Measurements from ENCODE around the gene TRPV3.
"Not testable (repeated sequence)": the region's sequence is repeated elsewhere in the genome, so short reads cannot be mapped to it uniquely, and the experiment has no call there.

The TRPV3 gene

DNA sequence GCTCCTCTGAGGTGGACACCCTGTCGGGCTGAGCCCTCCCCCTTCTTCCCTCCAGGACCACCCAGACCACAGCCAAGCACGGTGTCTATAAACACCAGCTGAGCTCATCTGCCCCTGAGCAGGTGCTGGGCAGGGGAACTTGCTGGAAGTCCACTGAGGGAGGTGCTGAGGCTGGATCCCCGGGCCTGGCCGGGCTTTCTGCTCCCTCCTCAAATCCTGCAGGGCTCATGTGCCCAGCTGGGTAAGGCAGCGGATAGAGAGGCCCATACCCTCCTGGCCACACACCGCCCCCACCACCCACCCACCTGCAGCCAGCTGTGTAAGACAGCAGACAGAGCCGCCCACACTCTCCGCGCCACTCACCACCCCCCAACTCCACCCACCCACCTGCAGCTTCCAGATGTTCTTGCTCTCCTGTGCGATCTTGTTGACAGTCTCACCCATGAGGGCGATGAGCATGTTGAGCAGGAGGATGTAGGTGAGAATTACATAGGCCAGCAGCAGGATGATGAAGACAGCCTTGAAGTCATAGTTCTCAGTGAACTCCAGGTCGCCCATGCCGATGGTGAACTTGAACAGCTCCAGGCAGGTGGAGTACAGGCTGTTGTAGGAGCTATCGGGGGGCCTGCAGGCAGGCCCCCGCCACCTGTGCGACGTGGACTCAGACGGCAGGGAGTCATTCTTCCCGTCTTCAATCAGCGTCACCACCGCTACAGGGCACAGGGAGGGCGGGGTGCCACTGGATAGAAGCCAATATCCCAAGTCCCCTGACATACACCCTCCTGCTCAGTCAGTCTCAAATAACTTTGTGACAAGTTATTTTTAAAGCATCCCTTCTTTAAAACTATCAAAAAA, 15.9 kb upstream of the TRPV3 start:
- no peak for DNase-seq (ENCODE audit: low read depth)

DNA sequence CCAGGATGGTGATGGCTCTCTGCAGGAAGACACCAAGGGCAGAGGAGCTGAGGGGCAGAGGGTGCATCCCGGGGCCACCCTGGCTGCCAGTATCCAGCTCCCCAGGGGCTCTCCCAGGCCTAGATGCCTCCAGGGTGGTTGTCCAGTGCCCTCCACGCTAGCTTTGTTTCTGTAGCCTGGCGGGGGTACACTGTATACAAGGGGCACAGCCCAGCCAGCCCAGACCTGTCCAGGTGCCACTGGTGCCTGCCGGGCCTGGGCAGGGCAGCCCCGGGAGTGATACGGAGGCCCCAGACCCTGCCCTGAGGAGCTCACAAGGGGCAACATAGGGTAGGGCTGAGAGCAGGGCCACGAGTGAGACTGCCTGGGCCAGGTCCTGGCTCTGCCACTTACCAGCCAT, 14.6 kb upstream of the TRPV3 start:
- DNase-seq (ENCODE audit: low read depth), result no peak

DNA sequence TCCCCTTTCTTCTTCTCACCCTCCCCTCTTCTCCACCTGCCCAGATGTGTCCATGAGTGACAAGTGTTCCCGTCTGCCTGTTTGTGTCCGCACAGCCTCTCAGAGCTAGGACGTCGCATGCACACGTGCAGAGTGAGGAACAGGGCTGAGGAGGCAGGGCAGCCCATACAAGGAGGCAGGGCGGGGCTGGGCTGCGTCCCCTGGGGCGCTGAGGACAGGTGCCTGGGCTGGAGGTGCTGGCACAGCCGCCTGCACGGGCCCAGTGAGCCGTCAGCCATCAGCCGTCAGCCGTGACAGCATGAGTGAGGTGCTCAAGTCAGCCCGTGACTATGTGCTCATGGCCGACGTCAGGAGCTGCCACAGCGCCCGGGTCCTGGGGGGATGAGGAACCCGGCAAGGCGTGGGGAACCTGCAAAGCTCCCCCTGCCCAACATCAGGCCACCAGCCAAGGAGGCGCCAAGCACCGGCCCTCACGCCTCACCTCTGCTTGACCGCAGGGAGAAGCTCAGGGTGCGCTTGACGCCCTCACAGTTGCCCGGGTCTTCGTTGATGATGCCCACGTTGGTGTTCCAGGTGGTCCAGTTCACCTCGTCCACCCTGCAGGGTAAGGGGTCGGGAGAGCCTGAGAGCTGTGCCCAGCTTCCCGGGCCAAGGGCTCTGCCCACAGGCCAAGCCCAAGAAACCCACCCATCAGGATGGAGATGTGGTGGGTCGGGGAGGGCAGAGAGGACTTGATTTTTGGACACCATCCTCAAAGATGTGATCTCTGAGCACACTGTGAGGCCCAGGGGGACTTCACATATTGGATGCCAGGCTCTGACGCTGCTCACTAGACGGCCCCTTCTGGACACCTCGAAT, 13.7 kb upstream of the TRPV3 start:
- DNase-seq (ENCODE audit: low read depth), result no peak

DNA sequence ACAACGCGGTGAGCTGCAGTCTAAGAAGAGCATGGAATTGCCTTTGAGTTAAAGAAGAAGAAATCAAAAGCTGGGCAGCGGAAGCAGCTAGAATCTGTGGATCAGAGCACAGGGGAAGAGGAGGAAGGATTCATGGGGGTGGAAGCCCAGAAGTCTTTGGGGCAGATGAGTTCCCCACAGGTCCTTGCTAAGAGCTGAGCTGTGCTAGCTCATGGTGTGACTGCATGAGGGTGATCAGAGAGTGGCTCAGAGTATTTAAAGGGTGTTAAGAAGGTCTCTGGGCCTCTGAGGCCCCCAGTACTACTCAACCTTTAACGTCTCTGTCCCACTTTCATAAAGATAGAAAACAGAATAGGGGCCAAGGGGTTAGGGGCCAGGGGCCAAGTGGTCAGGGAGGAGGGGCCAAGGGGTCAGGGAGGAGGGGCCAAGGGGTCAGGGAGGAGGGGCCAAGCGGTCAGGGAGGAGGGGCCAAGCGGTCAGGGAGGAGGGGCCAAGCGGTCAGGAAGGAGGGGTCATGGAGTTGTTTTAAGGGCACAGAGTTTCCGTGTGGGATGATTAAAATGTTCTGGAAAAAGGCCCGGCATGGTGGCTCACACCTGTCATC, 12.0 kb upstream of the TRPV3 start:
- no peak for DNase-seq (ENCODE audit: low read depth)

DNA sequence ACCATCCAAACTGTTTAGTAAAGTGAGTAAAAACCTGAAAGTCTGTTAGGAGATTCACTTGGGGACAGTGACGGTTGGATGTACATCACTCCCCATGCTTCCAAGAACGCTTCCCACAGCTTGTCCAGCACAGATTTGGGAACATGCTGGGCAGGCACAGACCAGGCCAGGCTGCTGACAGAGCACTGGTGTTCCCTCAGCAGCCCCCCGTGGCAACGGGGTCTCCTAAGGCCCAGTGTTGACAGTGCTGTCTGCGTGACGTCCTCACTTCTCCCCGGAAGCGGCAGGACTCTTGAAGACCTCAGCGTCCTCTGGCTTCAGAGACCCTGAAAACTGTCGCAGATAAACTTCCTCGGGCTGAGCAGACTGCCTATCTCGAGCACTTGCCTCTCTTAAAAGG, 8.9 kb upstream of the TRPV3 start:
- no peak for DNase-seq (ENCODE audit: low read depth)

DNA sequence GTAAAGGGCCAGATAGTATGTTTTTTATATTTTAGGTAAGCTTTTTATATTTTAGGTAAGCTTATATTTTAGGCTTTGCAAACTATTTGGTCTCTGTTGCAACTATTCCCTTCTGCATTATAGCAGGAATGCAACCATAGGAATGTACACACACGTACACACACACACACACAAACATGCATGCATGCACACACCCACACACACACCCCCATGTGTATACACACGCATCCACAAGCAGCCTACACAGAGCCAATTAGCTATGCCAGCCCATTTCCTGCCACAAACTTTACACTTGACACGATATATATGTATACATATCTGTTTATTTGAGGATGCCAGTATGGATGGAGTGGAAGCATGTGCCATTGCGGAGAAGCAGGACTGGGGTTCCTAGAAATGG, 7.5 kb upstream of the TRPV3 start:
- no peak for DNase-seq (ENCODE audit: low read depth)

DNA sequence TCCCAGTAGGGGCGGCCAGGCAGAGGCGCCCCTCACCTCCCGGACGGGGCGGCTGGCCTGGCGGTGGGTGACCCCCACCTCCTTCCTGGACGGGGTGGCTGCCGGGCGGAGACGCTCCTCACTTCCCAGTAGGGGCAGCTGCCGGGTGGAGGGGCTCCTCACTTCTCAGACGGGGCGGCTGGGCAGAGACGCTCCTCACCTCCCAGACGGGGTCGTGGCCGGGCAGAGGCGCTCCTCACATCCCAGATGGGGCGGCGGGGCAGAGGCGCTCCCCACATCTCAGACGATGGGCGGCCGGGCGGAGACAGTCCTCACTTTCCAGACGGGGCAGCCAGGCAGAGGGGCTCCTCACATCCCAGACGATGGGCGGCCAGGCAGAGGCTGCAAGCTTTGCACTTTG, 6.6 kb upstream of the TRPV3 start:
- not testable (repeated sequence) for DNase-seq (ENCODE audit: low read depth)

DNA sequence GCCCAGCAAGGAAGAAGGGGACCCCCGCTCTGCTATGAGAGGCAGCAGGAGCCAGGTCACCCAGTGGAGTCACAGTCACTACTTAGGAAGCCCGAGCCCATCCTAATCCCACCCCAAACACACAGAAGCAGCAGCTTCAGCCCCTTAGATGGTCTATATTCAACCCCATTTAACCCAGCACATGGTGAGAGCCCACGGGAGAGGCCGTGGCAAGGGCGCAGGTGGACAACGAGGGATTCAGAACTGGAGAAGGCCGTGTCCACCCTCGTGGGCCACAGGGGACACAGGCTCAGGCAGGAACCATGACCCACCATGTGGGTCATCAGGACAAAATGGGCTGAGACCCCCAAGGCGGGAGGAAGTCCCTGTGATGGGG, 1.6 kb upstream of the TRPV3 start:
- no peak for DNase-seq (ENCODE audit: low read depth)

DNA sequence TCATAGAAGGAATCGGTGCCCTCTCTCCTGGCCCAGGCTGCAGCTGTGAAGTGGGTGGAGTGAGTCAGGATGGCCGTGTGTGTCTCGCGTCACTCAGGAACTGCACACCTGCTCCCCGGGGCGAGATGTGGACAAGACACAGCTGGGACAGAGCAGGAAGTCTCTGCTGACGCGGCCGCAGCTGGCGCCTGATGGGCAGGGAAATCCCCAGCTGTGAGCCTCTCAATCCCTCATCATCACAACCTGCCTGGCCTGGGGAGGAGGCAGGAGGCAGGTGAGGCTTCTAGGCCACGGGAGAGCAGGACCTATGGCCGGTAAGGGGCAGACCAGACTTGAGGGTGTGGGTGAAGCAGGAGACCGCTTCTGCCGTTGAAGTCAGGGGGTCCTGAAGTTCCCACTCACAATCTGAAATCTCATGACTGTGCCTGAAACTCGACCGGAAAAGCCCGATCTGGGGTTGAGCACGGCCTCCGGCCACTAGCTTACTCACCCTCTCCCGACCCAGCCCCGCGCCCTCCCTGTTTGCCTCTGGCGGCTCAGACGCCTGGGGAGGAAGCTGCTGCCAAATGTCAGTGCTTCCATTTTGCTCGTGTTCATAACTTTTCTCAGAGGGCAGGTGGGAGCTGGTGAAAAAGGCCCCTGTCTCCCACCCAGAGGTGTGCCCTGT, 1.1 kb upstream of the TRPV3 start:
- DNase-seq (ENCODE audit: low read depth), result no peak

DNA sequence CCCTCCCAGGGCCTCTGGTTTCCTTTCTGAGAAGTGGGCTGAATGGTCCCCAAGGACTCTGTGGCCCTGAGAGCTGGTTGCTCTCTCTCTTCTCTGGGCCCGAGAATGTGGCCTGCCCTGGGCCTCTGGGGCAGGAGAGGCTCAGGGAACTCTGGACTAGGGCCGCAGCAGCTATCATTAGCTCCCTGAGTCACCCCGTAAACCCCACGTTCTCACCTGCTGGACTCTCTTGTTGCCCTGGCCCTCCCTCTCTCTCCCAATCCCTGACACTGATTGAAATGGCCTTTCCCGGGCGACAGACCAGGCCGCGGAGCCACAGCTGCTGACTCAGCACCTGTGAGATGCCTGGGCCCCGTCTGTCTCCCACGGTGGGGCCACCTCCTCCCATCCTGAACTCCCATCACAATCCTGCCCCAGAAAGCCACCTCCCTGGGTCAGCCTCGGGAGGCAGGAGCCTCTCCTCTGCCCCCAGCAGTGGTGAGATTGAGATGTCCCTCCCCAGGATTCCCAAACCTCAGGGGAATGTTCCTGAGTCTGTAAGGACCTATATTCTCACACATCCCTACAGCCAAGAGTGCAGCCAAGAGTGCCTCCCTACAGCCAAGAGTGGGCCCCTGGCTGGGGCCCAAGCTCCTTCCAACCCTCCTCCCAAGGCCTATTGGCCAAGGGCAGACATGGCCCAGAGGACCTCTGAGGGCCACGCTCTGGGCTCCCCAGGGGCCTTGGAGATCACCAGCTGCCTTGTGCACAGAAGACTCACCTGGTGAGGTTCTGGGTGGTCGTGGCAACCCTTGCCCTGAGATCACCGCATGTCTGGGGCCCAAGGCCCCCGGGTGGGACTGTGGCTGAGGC, 470 bp downstream of the TRPV3 start:
- no peak for DNase-seq (ENCODE audit: low read depth)

DNA sequence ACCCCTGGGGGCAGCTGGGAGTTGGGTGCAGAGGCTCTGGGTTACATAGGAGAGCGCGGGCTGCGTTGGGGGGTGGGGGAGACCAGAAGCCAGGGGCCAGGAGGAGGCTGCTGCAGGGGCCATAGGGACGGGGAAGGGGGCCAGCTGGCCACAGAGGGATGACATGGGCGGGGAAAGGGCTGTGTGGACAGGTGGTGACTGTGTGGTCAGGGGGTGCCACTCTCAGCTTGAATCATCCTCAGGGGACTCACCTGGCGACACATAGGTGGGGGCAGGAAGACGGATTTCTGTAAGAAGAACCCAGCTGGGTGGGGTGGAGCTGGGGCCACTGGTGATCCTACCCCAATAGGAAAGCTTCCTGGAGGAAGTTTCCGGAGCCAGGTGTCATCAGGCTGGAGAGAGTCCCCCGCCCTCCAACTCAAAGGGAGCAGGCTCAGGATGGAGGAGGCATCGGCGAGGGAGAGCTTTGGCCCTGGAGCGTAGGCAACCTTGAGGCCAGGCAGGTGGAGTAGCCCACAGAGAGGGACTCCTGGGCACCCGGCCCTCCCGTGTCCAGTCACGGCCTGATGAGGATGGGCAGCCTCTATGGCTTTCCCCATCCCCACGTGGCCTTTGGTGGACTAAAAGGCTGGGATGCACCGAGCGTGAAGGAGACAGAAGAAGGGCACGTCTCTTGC, 1.2 kb downstream of the TRPV3 start:
- DNase-seq (ENCODE audit: low read depth), result no peak

DNA sequence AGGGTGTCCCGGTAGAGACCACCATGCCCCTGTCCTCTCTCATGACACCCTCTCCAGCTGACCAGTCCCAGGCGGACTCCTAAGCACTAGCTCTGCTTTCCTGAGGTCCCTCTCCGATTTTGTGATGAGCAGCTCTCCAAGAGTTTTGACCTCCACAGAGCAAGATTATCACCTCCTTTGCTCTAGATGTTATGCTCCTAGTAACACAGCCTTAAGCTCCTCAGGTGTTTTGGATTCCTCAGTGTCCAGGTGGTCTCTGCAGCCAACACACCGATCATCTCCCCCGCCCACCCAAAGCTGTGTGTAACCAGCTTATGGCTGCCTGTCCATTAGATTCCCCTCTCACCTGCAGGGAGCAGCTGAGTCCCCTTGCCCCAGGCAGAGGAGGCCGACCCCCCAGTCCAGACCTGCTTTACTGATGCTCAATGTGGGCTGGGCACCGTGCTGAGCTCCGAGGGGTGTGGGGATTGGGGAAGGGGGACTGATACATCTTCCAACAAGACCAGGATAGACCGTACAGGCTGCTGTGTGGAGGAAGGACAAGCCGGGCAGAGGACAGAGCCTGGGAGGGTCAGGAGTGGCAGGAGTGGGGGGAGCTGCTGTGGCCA, 2.3 kb downstream of the TRPV3 start:
- no peak for DNase-seq (ENCODE audit: low read depth)

DNA sequence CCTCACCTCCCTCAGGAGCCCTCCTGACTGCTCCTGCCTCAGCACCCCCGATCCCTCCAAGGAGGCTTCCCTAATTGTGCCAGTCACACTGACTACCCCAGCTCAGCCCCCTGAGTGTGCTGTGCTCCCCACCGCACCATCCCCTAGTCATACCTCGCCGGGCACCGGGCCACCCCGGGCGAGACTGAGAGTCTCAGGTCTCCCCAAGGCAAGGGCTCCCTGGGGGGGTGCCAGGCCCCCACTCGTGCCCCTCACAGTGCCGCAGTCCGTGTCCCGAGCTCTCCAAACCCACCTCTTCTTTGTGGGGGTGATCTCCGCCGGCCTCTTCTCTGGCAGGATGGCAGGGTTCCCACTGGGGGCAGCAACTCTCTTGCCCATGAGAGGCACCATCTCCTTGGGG, 3.2 kb downstream of the TRPV3 start:
- DNase-seq (ENCODE audit: low read depth), result no peak

DNA sequence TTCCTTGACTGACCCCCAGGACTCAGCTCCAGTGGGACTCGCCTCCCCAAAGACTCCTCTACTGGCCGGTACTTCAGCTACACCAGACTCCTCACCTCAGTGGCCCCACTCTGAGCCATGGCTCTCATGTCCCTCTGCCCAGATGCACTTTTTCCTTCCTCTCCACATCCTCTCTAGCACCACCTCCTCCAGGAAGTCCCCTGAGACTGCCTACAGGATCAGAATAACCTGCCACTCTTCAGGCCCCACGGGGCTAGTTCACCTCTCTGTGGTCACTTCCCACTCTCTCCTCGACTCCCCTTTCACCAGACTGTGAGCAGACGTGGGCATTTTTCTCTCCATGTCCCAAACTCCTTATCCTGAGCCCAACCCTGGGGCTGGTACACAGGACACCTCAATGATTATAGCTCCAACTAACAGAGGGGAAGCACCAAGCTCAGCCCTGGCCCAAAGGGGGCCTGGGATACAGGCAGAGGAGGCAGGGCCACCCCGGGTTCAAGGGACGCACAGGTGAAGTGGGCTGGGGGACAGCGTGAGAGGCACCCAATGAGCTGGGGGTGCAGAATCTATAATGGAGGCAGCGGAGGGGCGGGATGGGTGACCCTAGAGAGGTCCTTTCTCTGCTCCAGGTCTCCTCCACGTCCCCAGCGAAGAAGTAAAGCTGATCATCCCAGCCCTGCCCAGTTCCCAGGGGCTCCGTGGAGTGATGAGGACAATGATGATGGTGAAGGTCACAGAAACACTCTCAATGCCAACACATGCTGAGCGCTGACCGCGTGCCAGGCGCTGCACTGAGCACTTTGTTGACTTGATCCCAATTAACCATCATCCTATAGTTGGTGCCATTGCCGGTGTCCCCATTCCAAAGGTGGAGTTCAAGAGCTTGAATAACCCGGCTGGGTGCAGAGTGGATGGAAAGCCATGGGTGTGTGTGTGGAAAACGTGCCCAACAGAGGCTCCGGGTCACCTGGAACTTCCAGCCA, 3.9 kb downstream of the TRPV3 start:
- DNase-seq (ENCODE audit: low read depth), result no peak

DNA sequence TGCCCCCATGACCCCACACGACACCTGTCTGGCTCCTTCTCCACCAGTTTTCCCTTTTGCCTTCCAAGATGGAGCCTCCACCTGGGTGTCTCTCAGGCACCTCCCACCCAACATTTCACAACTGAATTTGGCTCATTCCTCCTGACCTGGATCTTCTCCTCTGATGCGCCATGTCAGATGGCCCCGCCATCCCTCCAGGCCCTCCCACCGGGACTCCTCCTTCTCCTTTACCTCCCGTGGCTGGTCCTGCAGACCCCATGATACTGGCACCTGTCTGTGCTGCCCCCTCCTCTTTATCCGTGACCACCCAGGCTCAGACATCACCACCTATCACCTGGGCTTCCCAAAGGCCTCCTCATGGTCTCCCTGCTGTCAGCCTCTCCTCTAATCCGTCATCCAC, 4.7 kb downstream of the TRPV3 start:
- no peak for DNase-seq (ENCODE audit: low read depth)

DNA sequence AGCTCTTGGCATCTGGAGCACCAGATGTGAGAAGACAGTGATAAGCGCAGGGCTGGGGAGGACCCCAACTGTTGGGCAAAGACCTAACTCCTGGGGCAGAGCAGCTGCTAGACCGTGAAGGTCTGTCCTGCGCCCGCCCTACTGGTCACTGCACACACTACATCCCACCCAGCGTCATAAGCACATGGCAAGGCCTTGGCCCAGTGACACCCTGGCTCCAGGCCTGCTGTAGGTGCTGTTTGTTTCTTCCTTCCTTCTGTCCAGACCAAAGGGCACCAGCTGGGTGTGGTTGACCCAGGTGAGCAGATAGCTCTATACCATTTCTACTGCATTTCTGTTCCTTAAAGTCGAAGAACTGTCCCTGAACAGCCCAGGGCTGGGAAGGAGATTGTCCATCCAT, 6.4 kb downstream of the TRPV3 start:
- DNase-seq (ENCODE audit: low read depth), result no peak

DNA sequence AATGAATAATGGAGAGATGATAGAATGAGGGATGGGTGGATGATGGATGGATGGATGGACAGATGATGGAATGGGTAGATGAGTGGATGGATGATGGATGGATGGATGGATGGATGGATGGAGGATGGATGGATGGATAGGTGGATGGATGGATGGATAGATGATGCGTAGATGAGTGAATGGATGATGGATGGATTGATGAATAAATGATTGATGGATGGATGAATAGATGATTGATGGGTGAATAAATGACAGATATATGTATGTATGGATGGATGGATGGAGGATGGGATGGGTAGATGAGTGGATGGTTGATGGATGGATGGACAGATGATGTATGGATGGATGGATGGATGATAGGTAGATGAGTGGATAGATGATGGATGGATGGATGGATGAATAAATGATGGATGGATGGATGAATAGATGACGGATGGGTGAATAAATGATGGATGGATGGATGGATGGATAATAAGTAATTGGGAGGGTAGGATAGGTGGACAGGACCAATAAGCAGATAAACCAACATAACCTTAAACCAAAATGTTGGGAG, 7.9 kb downstream of the TRPV3 start:
- DNase-seq (ENCODE audit: low read depth), result no peak

DNA sequence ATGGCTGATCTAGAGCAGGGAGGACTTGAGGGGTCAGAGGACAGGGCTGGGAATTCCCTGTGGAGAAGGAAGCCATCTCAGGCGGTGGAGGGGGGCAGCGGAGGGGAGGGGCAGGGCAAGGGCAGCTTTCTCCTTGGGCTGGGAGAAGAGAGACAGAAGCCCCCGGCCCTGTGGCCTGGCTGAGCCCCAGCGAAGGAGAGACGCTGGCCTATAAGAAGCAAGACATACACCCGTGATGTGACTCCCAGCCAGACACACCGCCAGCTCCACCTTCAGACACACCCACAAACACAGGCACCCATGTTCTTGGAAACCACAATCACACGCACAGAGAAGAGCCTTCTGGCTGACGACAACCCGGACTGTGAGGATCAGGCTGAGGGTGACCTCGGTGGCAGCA, 10.0 kb downstream of the TRPV3 start:
- DNase-seq (ENCODE audit: low read depth), result no peak

DNA sequence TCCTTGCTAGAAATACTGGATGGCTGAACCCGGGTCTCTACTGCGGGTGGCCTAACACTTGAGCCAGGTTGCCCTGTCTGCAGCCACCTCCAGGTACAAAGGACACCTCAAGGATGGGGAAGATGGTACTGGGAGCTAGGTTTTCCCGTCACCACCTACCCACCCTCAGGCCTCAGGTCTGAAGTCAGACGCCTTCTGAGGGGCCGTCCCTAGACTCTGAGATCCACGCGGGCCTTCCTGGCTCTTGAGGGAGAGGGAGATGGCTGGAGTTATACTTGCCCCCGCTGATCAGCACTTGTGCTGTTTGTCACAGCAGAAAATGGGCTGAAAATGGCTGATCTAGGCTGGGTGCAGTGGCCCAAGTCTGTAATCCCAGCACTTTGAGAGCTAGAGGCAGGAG, 10.6 kb downstream of the TRPV3 start:
- no peak for DNase-seq (ENCODE audit: low read depth)
